Measurements from ENCODE around the gene CD109. TPM values are rescaled to one million over a fixed set of nuclear protein-coding genes. Genes with fewer than 3 reads are reported as not detected.
"Not testable (repeated sequence)": the region's sequence is repeated elsewhere in the genome, so short reads cannot be mapped to it uniquely, and the experiment has no call there.

Gene CD109
- polyA plus RNA-seq (2013, experiment 1 of 2; ENCODE audit: insufficient read length) = 43.9 TPM
- 51.8 TPM for polyA plus RNA-seq (2013, experiment 2 of 2; ENCODE audit: insufficient read length)

DNA sequence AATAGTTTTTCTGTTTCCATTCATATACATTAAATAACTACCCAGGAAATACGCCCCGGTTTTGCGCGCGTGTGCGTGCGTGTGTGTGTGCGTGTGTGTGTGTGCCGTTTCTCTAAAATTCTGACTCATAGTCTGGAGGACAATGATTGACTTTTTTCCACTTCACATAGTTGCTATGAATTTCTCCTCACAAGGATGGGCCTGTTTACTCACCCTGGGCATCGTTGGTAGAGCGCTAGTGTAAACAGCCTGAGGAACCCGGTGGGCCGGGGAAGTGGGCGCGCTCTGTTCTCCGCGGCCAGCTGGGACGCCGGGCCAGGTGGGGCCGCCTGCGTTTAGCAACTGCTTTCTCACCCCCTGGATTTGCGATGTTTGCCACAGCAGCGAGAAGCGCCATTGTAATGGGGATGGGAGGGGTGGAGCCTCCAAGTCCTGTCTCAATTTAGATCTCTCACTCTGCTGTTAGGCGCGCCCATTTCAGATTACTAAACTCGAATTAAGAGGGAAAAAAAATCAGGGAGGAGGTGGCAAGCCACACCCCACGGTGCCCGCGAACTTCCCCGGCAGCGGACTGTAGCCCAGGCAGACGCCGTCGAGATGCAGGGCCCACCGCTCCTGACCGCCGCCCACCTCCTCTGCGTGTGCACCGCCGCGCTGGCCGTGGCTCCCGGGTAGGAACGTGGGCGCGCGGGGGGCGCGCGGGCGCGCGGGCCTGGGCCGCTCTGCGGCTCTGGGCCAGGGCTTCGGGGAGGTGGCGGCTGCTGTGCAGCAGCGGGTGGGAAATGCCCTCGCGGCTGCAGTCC, at the start of gene CD109:
CD109 (plus strand) TSS at position 585 of the 803 bp plus-strand sequence; CDS start at position 598, 13 bp downstream.
- peak; percentile 80 for DNase-seq

DNA sequence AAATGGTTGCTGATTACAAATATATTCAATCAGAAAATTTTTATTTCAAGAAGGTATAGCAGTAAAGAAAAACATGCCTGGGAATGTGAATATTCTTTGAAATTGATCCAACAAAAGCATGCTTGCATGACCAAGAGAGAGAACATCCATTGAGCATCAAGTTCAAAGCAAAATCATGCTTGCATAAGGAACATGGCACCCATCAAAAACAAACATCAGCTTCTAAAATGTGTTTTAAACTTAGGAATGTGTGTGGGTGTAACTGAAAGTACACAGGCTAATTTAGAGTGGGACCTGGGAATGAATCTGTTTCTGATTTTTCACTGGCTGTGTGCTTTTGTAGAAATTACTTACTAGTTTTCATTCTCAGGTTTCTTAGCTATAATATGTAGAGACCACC, 47.8 kb upstream of the CD109 start:
- no peak for DNase-seq

DNA sequence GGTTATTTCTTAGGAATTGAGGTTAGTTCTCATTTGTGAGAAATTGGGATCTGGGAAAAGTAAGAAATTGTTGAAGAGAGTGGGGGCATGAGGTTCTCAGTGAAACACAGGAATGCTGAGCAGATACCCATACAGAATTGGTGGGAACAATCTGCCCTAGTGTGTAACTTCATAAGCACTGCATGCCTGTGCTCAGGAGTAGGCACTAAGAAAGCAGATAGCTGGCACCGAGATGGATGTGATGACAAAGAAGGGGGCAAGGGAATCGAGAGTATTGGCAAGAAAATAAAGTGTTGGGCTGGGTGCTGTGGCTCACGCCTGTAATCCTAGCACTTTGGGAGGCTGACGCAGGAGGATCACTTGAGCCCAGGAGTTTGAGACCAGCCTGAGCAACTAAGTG, 46.2 kb upstream of the CD109 start:
- DNase-seq = no peak

DNA sequence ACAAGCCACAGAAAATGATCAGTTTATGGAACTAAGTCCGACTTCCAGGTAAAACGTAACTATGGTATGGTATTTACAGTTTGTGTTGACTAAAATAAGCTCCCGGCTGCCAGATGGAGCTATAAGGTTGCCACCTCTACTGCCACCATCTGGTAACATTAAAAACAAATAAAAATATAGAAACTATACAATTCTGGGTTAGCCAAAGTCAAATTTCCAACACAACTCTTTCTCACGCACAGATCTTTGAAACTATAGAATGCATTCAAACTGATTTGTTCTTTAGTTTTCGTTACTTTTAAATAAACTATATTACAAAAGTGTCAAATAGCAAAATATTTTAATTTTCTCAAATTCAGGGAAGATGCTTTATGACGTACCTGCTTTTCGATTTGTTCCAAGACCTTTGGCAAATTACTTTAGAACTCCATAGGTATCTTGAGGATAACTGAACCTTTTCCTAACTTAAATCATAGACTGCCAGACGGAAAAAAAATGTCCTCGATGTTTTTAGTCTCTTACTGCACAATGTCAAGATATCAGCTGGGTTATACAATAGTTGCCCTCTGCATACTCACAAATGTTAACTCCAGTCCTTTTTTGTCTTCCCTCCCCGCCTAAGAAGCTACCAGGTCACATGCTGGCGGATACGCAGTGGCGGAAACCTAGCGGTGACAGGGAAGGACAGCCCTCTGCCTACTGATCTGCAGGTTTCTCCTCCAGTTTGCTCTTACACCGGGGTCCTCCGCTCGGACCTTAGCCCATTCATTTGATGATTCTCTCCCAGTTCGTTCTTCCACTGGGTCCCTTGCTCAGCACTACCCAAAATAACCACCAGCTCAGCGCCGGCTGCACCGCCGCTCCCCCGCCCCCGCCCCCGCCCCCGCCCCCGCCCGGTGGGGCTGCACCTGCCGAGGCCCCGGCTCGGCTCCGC, 43.1 kb upstream of the CD109 start:
- DNase-seq = peak; percentile 34

DNA sequence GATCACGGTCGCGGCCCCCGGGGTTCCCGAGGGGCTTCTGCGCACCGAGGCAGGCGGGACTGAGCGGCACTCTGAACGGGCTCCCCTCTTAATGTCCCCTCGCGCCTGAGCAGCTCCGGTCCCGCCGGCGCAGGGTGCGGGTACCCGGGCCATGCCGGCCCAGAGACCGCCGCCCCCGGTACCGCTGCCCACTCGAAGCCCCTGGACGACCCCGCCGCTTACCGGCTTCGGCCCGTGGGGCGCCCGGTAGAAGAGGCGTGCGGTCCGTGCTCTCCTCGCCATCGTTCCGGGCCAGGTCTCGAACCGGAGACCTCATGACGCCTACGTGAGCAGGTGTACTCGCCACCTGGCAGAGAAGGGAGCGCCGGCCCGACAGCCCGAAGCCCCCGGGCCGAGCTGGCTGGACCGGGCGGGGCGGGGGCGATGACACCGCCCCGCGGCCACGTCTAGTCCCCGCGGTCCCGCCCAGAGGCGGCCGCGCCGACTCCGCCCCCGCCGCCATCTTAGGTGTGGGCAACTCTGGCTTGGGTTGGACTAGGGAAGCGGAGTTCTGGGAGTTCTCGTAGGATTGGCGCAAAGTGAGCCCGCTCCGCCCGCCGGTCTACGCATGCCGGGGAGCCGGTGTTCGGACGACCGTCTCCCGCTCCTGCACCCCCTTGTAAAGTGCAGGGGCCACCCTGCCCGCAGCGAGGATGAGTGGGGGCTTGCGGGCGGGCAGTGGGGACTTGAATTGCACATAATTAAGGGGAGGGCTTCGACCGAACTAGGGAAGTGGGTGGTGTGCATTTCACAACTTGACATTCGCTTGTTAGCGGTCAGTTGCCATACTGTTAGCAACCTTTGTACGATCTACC, 42.2 kb upstream of the CD109 start, which contains the start of gene SLC17A5:
SLC17A5 (minus strand) TSS at position 422 of the 854 bp plus-strand sequence; CDS start at position 316, 106 bp downstream.
- DNase-seq = peak; percentile 93

DNA sequence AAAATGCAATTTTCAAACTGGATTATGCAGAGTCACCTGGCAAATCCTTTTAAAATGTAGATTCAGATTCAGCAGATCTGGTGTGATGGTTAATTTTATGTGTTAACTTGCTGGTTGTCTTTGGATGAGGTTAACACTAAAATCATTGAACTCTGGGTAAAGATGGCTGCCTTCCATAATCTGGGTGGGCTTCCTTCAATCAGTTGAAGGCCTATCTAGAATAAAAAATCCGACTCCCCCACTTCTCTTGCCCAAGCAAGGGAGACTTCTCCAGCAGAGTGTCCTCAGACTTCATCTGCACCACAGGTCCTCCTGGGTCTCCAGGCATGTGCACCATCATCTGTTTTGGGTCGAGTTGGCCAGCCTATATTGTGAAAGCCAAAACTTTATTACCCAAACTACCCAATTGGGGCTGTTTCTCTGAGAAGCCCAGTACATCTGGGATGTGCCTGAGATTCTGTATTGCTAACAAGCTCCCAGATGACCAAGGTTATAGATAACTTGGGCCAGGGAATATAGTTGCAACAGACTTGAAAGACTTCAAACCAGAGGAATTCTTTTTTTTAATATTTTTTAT, 40.6 kb upstream of the CD109 start:
- no peak for DNase-seq

DNA sequence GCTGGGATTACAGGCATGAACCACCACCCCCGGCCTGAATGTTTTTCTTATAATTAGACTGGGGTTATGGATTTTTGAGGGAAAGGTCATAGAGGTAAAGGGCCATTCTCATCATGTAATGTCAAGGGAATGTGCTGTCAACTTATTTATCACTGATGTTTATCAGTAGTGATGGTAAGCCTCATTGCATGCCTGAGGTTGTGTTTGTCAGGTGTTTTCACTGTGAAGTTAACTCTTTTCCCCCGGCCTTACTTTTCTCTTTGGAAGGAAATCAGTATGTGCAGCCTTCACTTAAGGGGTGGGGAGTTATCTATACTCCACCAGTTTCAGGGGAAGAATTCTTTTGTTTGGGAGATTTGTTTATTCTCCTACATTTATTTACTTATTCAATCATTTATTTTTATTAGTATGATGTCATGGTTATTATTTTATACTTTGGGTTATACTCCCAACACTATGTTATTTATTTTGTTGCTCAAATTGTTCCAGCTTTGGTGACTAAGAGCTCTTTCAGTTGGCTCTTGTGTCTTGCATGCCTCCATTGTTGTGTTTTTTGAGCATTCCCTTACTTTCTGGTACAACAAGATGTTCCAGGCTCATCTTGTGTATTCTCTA, 39.4 kb upstream of the CD109 start:
- no peak for DNase-seq

DNA sequence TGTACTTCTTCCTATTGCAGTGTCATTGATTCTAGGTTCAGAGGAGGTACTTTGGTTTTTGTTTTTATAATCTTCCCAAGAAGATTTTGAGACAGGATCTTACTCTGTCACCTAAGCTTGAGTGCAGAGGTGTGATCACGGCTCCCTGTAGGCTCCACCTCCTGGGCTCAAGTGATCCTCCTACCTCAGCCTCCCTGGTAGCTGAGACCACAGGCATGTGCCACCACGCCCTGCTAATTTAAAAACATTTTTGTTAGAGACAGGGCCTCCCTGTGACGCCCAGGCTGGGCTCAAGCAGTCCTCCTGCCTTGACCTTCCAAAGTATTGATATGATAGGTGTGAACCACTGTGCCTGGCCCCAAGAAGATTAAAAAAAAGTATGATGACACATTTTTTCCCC, 38.8 kb upstream of the CD109 start:
- DNase-seq = no peak

DNA sequence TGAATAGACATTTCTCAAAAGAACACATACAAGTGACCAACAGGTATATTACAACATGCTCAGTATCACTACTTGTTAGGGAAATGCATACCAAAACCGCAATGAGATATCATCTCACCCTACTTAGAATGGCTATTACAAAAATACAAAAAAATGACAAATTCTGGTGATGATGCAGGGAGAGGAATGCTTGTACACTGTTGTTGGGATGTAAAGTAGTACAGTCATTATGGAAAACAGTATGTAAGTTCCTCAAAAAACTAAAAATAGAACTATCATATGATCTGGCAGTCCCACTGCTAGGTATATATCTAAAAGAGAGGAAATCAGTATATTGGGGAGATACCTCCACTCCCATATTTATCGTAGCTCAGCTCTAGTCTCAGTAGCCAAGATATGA, 31.3 kb upstream of the CD109 start:
- DNase-seq = no peak

DNA sequence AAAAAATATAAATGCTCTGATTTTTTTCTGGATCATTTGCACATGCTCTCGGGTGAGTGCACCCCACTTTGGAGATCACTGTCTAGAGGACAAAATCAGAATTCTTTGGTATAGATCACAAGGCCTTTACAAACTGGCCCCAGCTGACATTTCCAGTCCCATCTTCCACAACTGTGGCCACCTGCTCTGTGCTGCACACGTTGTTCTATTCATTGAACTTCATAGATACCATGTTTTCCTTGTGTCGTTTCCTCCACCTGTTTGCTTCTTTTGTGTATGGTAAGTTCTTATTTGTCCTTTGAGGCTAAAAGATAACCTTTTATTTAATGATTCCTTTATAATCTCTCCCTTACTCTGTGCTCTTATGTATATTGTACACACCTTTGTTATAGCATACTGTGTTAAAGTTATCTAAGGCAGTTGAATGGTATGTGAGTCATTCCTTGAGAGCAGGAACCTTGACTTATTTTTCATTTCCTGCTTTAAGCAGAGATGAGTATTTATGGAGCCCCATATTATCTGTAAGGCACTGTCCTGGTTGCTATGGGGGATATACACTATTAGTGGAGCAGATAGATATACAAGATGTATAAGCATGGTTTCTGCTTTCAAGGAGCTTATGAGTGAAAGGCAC, 30.2 kb upstream of the CD109 start:
- no peak for DNase-seq

DNA sequence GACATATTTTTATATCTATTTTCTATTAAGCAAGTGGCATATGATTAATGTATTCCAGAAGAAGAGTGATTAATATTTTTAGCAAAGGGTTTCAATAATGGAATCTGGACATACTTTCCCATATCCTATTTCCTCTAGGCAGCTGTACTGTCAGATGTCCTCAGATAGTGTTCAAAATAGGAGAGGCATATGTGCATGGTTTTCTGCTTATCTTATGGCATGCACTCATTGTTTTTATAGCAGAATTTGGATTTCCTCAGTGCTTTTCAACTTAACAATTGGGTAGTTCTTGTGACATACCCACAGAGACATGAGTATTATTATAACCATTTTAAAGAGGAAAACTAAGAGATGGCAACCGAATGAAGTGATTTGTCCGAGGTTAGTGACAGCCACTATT, 29.6 kb upstream of the CD109 start:
- DNase-seq = no peak

DNA sequence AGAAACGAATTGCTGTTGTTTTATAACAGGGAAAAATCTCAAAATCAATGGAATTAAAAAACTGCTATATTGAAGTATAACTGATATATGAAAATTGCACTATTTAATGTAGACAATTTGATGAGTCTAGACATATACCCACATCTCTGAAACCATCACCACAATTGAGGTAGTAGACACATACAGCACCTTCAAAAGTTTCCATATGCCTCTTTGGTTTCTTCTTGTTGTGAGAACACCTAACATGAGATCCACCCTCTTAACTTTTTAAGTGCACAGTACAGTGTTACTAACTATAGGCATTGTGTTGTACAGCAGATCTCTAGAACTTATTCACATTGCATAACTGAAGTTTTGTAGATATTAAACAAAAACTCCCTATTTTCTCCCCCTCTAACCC, 28.2 kb upstream of the CD109 start:
- no peak for DNase-seq

DNA sequence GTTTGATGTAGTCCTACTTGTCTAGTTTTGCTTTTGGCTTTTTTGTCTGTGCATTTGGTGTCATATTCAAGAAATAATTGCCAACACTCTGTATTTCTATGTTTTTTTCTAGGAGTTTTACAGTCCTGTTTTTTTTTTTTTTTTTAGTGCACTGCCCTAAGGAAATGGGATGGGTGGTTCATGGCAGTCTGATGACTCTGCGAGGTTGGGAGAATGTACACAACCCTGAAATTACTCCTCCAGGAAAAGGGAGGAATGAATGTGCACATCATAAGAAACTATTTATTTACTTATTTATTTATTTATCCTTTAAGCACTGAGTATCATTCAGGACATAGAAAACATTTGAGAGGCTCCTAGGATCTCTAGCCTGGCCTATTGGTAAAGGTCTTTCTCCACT, 27.0 kb upstream of the CD109 start:
- no peak for DNase-seq

DNA sequence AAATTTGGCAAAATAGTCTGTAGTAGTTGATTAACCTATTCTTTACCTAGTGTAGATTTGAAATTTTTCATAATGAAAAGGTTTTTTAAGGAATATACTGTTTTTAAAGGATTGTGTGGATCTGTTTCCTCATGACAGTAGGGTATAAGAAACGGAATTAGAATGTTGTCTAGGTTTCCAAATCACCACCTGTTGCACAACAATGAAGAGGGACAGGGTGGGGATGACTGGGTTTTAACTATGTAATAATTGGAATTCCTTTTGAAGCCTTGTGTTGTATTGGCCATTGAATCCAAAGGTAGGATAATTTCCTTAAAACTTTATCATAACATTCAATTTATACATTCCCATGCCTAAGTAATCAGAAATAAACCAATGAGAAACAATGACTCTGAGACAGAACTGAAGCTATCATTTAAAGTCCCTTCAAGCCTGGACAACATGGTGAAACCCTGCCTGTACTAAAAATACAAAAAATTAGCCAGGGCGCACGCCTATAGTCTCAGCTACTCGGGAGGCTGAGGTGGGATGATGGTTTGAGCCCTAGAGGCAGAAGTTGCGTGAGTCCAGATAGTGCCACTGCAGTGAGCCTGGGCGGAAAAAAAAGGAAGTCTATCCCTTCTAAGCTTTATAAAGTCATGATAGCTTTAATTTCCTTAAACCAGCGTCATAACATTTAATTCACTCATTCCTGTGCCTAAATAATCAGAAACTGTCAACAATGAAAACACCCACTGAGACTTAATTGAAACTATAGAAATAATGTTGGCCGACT, 23.9 kb upstream of the CD109 start:
- DNase-seq = no peak

DNA sequence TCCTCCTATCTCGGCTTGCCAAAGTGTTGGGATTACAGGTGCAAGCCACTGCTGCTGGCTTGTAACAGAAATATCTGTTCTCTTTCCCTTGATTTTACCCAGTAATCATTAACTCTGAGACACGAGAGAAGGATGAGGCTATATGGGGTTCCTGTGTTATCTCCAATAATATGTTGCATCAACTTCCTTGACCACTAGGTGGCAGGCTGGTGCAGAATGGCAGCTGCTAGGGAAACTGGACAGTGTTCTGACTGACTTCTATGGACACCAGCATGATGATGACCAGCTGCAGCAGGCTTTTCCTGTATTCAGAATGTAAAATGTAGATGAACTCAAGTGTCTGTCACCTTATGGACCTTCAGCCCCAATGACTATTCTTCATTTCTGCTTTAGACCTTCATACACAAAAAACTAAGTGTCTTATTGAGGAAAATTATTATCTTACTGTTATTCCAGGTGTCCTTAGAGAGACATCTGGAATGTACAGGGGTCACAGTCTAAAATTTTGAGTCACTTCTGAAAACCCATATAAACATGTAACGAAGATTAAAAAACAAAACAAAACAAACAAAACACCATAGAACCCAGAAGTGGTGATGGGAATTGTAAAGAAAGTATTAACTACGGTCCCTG, 20.4 kb upstream of the CD109 start:
- DNase-seq = peak; percentile 76

DNA sequence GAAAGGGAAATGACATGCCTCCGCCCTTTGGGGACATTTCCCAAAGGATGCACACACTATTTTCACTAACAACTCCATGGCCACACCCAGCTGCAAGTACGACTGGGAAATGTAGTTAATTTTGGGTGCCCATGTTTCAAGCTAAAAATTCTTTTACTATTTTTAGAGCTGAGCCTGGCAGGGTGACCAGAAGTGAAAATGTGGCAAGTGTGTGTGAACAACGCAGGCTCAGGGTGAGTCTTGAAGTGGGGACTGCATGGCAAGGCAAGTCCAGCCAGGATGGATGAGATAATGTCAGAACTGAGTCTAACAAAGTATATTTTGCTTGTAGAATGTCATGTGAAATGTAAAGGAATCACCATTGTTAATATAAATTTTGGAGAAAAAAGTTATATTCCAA, 17.0 kb upstream of the CD109 start:
- DNase-seq = no peak

DNA sequence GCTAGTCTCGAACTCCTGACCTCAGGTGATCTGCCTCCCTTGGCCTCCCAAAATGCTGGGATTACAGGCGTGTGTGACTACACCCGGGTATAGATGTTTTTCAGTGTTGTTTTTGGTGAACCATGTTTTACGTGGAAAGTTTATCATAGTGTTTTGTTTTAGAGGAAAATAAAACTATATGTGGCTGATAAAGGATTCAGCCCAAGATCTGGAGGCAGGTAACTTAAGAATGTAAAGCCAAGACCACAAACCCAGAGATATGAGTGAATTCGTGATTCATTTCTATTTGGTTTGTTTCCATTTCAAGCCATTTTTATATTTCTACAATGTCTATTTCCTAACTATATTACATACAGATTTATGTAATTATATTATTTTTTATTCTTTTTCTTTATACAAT, 16.2 kb upstream of the CD109 start:
- DNase-seq = not testable (repeated sequence)

DNA sequence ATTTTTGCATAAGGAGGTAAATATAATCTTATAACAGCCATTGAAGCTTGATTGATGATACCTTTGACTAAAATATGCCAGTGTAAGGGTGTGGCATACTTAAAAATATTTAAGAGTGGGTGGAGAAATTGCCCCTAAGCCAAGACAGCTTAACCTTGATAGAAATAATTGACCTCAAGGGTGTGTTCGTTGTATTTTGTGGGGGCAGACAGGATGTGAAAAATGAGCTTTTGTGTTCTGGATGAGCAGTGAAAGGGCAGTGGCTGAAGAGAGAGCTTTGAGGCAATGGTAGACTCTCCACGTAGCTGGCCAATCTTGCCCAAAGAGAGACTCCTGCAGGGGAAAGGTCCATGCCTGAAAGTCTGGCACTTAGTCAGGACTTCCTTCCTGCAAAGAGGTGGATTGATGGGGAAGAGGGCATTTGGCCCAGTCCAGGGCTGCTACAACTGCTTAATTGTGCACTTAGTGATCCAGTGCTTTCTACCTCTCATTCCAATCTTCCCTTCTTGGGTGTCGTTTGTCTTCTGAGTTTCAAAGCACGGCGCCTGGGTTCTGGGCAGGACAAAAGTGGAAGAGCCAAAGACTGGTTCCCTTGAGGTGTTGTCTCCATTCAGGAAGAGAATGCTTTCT, 15.6 kb upstream of the CD109 start:
- no peak for DNase-seq

DNA sequence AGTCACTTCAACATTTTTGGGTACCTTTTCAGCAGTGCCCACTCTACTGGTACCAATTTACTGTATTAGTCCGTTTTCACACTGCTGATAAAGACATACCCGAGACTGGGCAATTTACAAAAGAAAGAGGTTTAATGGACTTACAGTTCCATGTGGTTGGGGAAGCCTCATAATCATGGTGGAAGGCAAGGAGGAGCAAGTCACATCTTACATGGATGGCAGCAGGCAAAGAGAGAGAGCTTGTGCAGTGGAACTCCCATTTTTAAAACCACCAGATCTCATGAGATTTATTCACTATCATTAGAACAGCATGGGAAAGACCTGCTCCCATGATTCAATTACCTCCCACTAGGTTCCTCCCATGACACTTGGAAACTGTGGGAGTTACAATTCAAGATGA, 12.4 kb upstream of the CD109 start:
- not testable (repeated sequence) for DNase-seq
